HCT116 (cell line): ENCODE results near the gene EEFSEC.

Source experiments
- ATF3 ChIP-seq: IDR thresholded peaks from 2 replicates; pipeline ENCODE4 v1.6.1; 2012
- CEBPB ChIP-seq: IDR thresholded peaks from 2 replicates; pipeline ENCODE4 v1.6.1; 2012; ENCODE audit warnings: low read depth
- CTCF ChIP-seq, 3 experiments: fragments of 200-600 bp in 1 of 3; sonication (generic) in 1 of 3; IDR thresholded peaks in 2 of 3; conservative IDR thresholded peaks in 1 of 3; 2 replicates each; pipeline ENCODE4 v1.5.1; 2012 to 2017; ENCODE audit warnings: low read depth in 2 of 3, low read length in 2 of 3, antibody characterized with exemption in 1 of 3, borderline replicate concordance in 1 of 3, control low read depth in 1 of 3, mild to moderate bottlenecking in 1 of 3, mixed read lengths in 1 of 3, mixed run types in 1 of 3, moderate library complexity in 1 of 3; ENCODE audit not compliant: insufficient read depth in 1 of 3
- EGR1 ChIP-seq: IDR thresholded peaks from 2 replicates; pipeline ENCODE4 v1.6.1; 2012; ENCODE audit warnings: low read depth
- MAX ChIP-seq: IDR thresholded peaks from 2 replicates; pipeline ENCODE4 v1.6.1; 2012
- POLR2AphosphoS5 ChIP-seq: IDR thresholded peaks from 2 replicates; pipeline ENCODE4 v1.6.1; 2011; ENCODE audit warnings: mild to moderate bottlenecking, low read depth, low read length, moderate library complexity
- SIN3A ChIP-seq: IDR thresholded peaks from 2 replicates; pipeline ENCODE4 v1.6.1; 2012; ENCODE audit warnings: low read depth
- SP1 ChIP-seq: IDR thresholded peaks from 2 replicates; pipeline ENCODE4 v1.6.1; 2012; ENCODE audit warnings: low read depth
- YY1 ChIP-seq: IDR thresholded peaks from 2 replicates; pipeline ENCODE4 v1.6.1; 2011; ENCODE audit warnings: low read length, low read depth, moderate library complexity, mild to moderate bottlenecking; ENCODE audit not compliant: insufficient replicate concordance; ENCODE audit errors: extremely low read depth
- ZBTB33 ChIP-seq: IDR thresholded peaks from 2 replicates; pipeline ENCODE4 v1.6.1; 2011; ENCODE audit warnings: mild to moderate bottlenecking, low read length, moderate library complexity; ENCODE audit not compliant: insufficient replicate concordance; ENCODE audit errors: extremely low read depth

GRCh38 chr3:128278761-128279600 lies 125.7 kb downstream of the EEFSEC start:
- TF ChIP-seq CTCF (IDR thresholded peaks at IDR 0.05 in 2 of 3, conservative IDR thresholded peaks at IDR 0.05 in 1 of 3; ENCODE audit: borderline replicate concordance in 1 of 3, insufficient read depth in 1 of 3, low read depth in 2 of 3, low read length in 2 of 3), result no peak
- no peak for TF ChIP-seq ATF3
- no peak for TF ChIP-seq MAX
- TF ChIP-seq SP1, result no peak
- TF ChIP-seq POLR2AphosphoS5, result no peak
- TF ChIP-seq ZBTB33, result no peak
- TF ChIP-seq CEBPB, result no peak
- TF ChIP-seq YY1, result no peak
- no peak for TF ChIP-seq EGR1
- no peak for TF ChIP-seq SIN3A
